K562 (cell line): ENCODE data around the gene SLC18A3. TPM values are rescaled to one million over a fixed set of nuclear protein-coding genes. Genes with fewer than 3 reads are reported as not detected.

Experiments
- DNMT1 ChIP-seq: fragments of 450-650 bp; IDR thresholded peaks from 2 replicates; pipeline ENCODE4 v1.6.1; 2016; ENCODE audit warnings: antibody characterized with exemption, mild to moderate bottlenecking
- FOSL1 ChIP-seq: fragments of 200-800 bp; sonication (Bioruptor generic); conservative IDR thresholded peaks from 2 replicates; pipeline ENCODE4 v1.6.1; 2016; ENCODE audit warnings: missing genetic modification characterization, missing compliant biosample characterization
- RAD21 ChIP-seq, 2 experiments: fragments of 250-450 bp in 1 of 2; fragments of 450-650 bp in 1 of 2; sonication (Bioruptor Pico) in 1 of 2; formaldehyde crosslinking in 1 of 2; IDR thresholded peaks in 1 of 2; conservative IDR thresholded peaks in 1 of 2; 2 replicates each; pipeline versions ENCODE4 v1.4.0 to v1.8.0; 2020 to 2022; ENCODE audit warnings: mild to moderate bottlenecking in 2 of 2, moderate library complexity in 1 of 2
- RB1 ChIP-seq: fragments of 450-650 bp; IDR thresholded peaks from 2 replicates; pipeline ENCODE4 v1.6.1; 2017; ENCODE audit warnings: low read depth, mild to moderate bottlenecking
- ZNF449 ChIP-seq: fragments of 250-450 bp; sonication (Bioruptor Pico); IDR thresholded peaks from 2 replicates; pipeline ENCODE4 v1.8.0; 2022; ENCODE audit warnings: moderate library complexity, mild to moderate bottlenecking, inconsistent platforms
- ZNF518B ChIP-seq: fragments of 250-450 bp; sonication (Bioruptor Pico); IDR thresholded peaks from 2 replicates; pipeline ENCODE4 v1.5.0; 2021; ENCODE audit warnings: mild to moderate bottlenecking, moderate library complexity
- ZNF561 ChIP-seq: fragments of 450-650 bp; formaldehyde crosslinking; conservative IDR thresholded peaks from 2 replicates; pipeline ENCODE4 v1.4.0; 2020; ENCODE audit warnings: mild to moderate bottlenecking, moderate library complexity
- ZNF583 ChIP-seq: fragments of 250-450 bp; sonication (Bioruptor Pico); IDR thresholded peaks from 2 replicates; pipeline ENCODE4 v1.4.0; 2020
- ZNF696 ChIP-seq: fragments of 250-450 bp; sonication (Bioruptor Pico); conservative IDR thresholded peaks from 2 replicates; pipeline ENCODE4 v1.4.0; 2020; ENCODE audit warnings: mild to moderate bottlenecking, moderate library complexity
- ZNF707 ChIP-seq: fragments of 250-450 bp; sonication (Bioruptor Pico); conservative IDR thresholded peaks from 2 replicates; pipeline ENCODE4 v1.8.0; 2022; ENCODE audit warnings: inconsistent platforms, mild to moderate bottlenecking, moderate library complexity
- polyA plus RNA-seq, 8 experiments: library from polyadenylated mRNA; depleted of rRNA in 4 of 8; stranded (reverse) in 5 of 8; unstranded in 3 of 8; fragments of >200 nt; fragmentation: Nextera tagmentation in 2 of 8; fragmentation: Illumina TruSeq in 1 of 8; extraction: Ambion mirVana in 2 of 8; extraction: Trizol in 1 of 8; gene quantifications; 2 replicates each; pipeline versions ENCODE4 v1.2.1 to v1.2.3, GENCODE V29; 2011 to 2014; ENCODE audit warnings: inconsistent platforms in 1 of 8, missing spikeins in 1 of 8
- total RNA-seq, 7 experiments: library from RNA; depleted of rRNA in 6 of 7; stranded (reverse); fragments of >200 nt in 6 of 7; fragmentation: Illumina TruSeq in 2 of 7; extraction: Trizol in 2 of 7; gene quantifications; 2 replicates each; pipeline versions ENCODE4 v1.2.1 to v1.2.3, GENCODE V29; 2011 to 2021; ENCODE audit warnings: low replicate concordance in 1 of 7

Gene SLC18A3
- total and polyA plus RNA-seq, 9 of the 15 experiments (the other 6 are each of a cell fraction or from before 2014, with no cell fraction given): not detected

DNA sequence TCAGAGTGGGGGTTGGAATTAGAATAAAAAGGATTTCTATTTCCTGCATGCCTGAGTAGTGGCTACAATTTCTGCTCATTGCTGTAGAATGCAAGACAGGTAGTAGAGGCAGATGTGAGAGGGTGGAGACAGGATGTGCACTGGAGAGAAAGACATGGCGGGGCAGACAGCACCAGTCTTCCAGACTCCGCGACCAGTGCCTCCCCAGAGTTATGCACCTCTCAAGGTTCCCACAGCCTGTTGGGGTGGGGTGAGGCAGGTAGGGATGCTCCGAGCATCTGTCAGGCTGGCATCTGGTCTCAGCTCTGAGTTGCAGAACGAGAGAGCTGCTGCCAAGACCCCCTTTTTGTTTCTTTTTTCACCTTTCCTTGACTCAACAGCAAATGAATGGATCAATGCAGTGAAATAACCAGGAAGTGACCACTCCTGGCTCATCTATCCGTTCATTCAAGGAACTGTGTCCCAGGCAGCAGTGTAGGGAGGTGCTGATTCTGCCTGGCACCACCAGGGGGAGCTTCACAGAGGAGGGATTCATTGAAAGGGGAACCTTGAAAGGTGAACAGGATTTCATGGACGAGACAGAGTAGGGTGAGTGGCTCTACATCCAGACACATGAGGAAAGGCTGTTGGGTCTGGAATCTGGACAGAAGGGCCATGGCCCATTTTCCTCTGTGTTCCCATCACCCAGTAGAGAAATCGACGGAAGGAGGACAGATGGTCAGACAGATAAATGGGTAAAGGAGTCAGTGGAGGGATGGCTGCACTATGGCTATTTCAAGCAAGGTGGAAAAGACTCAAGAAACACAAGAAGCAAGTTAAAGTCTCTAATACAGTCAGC is 17.2 kb upstream of the SLC18A3 start (continued):
- TF ChIP-seq ZNF561 (CRISPR knock-in tag): no peak
- peak; percentile 36 to 71; a peak in 3 of 4 replicates for TF ChIP-seq RAD21 (CRISPR knock-in tag; conservative IDR thresholded peaks at IDR 0.05 in 1 of 2, IDR thresholded peaks at IDR 0.05 in 1 of 2)
- TF ChIP-seq ZNF696 (CRISPR knock-in tag): no peak
- TF ChIP-seq DNMT1: no peak
- no peak for TF ChIP-seq ZNF449 (CRISPR knock-in tag)
- TF ChIP-seq ZNF583 (CRISPR knock-in tag): no peak
- peak; percentile 69; the same call in 1 of the 2 replicates for TF ChIP-seq RB1
- no peak for TF ChIP-seq FOSL1
- no peak for TF ChIP-seq ZNF518B (CRISPR knock-in tag)
- no peak for TF ChIP-seq ZNF707 (CRISPR knock-in tag)
